Measurements from ENCODE around the gene MATCAP1. TPM values are rescaled to one million over a fixed set of nuclear protein-coding genes. Genes with fewer than 3 reads are reported as not detected.

MATCAP1 gene
- total and polyA plus RNA-seq, 10 of the 15 experiments (the other 5 are each of a cell fraction or from before 2014, with no cell fraction given), result 2.8 to 25.8 (median 8.6) TPM

DNA sequence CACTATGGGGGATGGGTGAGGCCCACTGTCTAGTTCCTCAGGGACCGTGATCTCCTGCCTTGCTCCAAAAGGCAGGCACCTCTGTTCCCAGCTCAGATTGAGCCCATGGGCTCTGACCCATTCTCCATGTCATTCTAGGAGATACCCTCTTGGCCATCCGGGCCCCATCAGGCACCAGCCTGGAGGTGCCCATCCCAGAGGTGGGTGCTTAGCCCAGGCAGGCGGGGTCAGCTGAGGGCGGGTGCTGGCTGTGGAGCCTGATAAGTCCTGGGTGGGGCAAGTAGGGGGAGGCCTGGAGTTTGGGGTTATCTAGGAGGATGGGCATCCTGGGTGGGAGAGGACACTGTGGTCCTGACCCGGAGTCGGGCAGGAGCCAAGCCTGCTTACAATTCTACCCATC, 10.5 kb upstream of the MATCAP1 start:
- H3K4me1 ChIP-seq (ENCODE audit: control insufficient read depth, insufficient read depth, low read length), result peaks cover 8% of the 10 kb centered on the region
- DNase-seq (ENCODE audit: low read depth, low spot score), result no peak
- H3K79me2 ChIP-seq (ENCODE audit: control insufficient read depth, insufficient read depth, low read length), result peaks cover 23% of the 10 kb centered on the region
- ChIA-PET SMC1A (ENCODE audit: uncharacterized antibody, unreplicated experiment) (no interaction called here), POLR2A (interaction anchor here (0.6 to 4.7 kb wide), 3 partner anchors 8 to 157 kb away, joined by 3 to 22 read pairs (median 5); partner anchors contain the start of gene TMEM208), CTCF (interaction anchor here (0.8 to 1.7 kb wide), 4 partner anchors 9 to 240 kb away, joined by 3 to 4 read pairs (median 4); partner anchors contain the start of genes FHOD1 and TMEM208), RAD21 (ENCODE audit: unreplicated experiment) (no interaction called here)
- H3K27me3 ChIP-seq (replicated peaks in 1 of 2; ENCODE audit: control insufficient read depth in 2 of 2, insufficient read depth in 2 of 2, low read length in 1 of 2), result no peaks in the 10 kb centered on the region
- H3K36me3 ChIP-seq (ENCODE audit: control insufficient read depth in 2 of 2, insufficient read depth in 2 of 2, low read length in 1 of 2), result peaks cover 14 to 30% of the 10 kb centered on the region in 2 experiments
- no peak for ATAC-seq
- H2AFZ ChIP-seq (ENCODE audit: control insufficient read depth, low read depth, low read length), result no peak overlapping the region
- H3K4me2 ChIP-seq (ENCODE audit: control insufficient read depth, insufficient read depth), result no peak overlapping the region
- peaks cover 7% of the 10 kb centered on the region for H4K20me1 ChIP-seq (ENCODE audit: control insufficient read depth, insufficient read depth)
- intact Hi-C loops (cut with micrococcal nuclease; ENCODE audit: unreplicated experiment) (no loop called here), in situ Hi-C loops (cut with MboI) (no loop called here)
- H3K9ac ChIP-seq (ENCODE audit: control insufficient read depth, insufficient read depth, low read length), result no peak overlapping the region
- BruUV-seq (replicated peaks), result no TSS peak
- H3K4me3 ChIP-seq, result peak overlapping the region; percentile 99; the same call in 1 of the 2 replicates
- TF ChIP-seq JUND (IDR thresholded peaks at IDR 0.05; ENCODE audit: low read depth, low read length) (no peak), SMAD5 (IDR thresholded peaks at IDR 0.05; ENCODE audit: low read depth) (no peak), ASH2L (IDR thresholded peaks at IDR 0.05; ENCODE audit: borderline replicate concordance, low read depth) (no peak), TCF12 (IDR thresholded peaks at IDR 0.05; ENCODE audit: low read depth, low read length) (no peak), ATF3 (IDR thresholded peaks at IDR 0.05; ENCODE audit: borderline replicate concordance, extremely low read depth, low read depth, low read length) (no peak), RELB (IDR thresholded peaks at IDR 0.05; ENCODE audit: low read depth) (no peak), ZZZ3 (IDR thresholded peaks at IDR 0.05; ENCODE audit: control insufficient read depth, insufficient read length, low read depth) (no peak), POLR2A (IDR thresholded peaks at IDR 0.05; ENCODE audit: low read depth, low read length) (no peak), ZSCAN29 (IDR thresholded peaks at IDR 0.05) (no peak), EP300 (IDR thresholded peaks at IDR 0.05; ENCODE audit: borderline replicate concordance in 1 of 2, control insufficient read depth in 1 of 2, low read depth in 2 of 2, low read length in 2 of 2) (no peak), PAX8 (IDR thresholded peaks at IDR 0.05) (no peak), BMI1 (IDR thresholded peaks at IDR 0.05; ENCODE audit: borderline replicate concordance) (no peak)
- TF ChIP-seq, protein P1, sequence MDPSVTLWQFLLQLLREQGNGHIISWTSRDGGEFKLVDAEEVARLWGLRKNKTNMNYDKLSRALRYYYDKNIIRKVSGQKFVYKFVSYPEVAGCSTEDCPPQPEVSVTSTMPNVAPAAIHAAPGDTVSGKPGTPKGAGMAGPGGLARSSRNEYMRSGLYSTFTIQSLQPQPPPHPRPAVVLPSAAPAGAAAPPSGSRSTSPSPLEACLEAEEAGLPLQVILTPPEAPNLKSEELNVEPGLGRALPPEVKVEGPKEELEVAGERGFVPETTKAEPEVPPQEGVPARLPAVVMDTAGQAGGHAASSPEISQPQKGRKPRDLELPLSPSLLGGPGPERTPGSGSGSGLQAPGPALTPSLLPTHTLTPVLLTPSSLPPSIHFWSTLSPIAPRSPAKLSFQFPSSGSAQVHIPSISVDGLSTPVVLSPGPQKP (IDR thresholded peaks at IDR 0.05; ENCODE audit: low read depth, low read length), result no peak
- no peak overlapping the region for H3K27ac ChIP-seq (ENCODE audit: control insufficient read depth, insufficient read depth)
- H3K9me3 ChIP-seq (replicated peaks; ENCODE audit: control insufficient read depth, insufficient read depth, low read length), result no peaks in the 10 kb centered on the region
- 96% methylated on average over 6 of the region's 6 CpGs for WGBS (ENCODE audit: insufficient coverage, insufficient replicate concordance, low lambda C conversion rate, missing lambda C conversion rate)
- no peak for FAIRE-seq
